Stimulated activated CD4-positive, alpha-beta T cell treated with anti-CD3 and anti-CD28 coated beads, Interleukin-1b, Interleukin-23, amount 100 ng/mL, for 48 hours (primary cell): ENCODE data around the gene TAS1R2.
A peak's percentile ranks its signal among the peaks of the same experiment; 100 is the strongest.
"Not testable (repeated sequence)": the region's sequence is repeated elsewhere in the genome, so short reads cannot be mapped to it uniquely, and the experiment has no call there.

Source experiments
- DNase-seq: peaks from one replicate; pipeline ENCODE4 v3.0.0-alpha.2; 2020

The TAS1R2 gene

GRCh38 chr1:18868354-18868753 is 8.9 kb upstream of the TAS1R2 start:
- no peak for DNase-seq

GRCh38 chr1:18866846-18867245 is 7.4 kb upstream of the TAS1R2 start:
- no peak for DNase-seq

- no peak for DNase-seq
These were observed 6.9 kb upstream of the TAS1R2 start for GRCh38 chr1:18866314-18866713.

- no peak for DNase-seq
These were observed 5.7 kb upstream of the TAS1R2 start for GRCh38 chr1:18865176-18865575.

GRCh38 chr1:18861590-18861989 is 2.1 kb upstream of the TAS1R2 start:
- no peak for DNase-seq

GRCh38 chr1:18861082-18861481 is 1.6 kb upstream of the TAS1R2 start:
- no peak for DNase-seq

GRCh38 chr1:18858070-18858688 is 1.3 kb downstream of the TAS1R2 start:
- no peak for DNase-seq

GRCh38 chr1:18856435-18856834 is 3.0 kb downstream of the TAS1R2 start:
- no peak for DNase-seq

GRCh38 chr1:18855573-18855972 is 3.9 kb downstream of the TAS1R2 start:
- no peak for DNase-seq

GRCh38 chr1:18854331-18855025 is 5.0 kb downstream of the TAS1R2 start:
- DNase-seq: no peak

- no peak for DNase-seq
These were observed 7.0 kb downstream of the TAS1R2 start for GRCh38 chr1:18852501-18852900.

GRCh38 chr1:18849261-18849711 is 10.2 kb downstream of the TAS1R2 start:
- DNase-seq: no peak

GRCh38 chr1:18847723-18848122 is 11.7 kb downstream of the TAS1R2 start:
- not testable (repeated sequence) for DNase-seq

- no peak for DNase-seq
These were observed 19.3 kb downstream of the TAS1R2 start for GRCh38 chr1:18840145-18840544.

GRCh38 chr1:18836654-18837053 is 22.8 kb downstream of the TAS1R2 start:
- DNase-seq: no peak

- DNase-seq: not testable (repeated sequence)
These were observed 27.1 kb downstream of the TAS1R2 start for GRCh38 chr1:18832319-18832718.

- no peak for DNase-seq
These were observed 27.8 kb downstream of the TAS1R2 start for GRCh38 chr1:18831656-18832055.

- no peak for DNase-seq
These were observed 28.9 kb downstream of the TAS1R2 start for GRCh38 chr1:18830596-18830995.

GRCh38 chr1:18829671-18830070 is 29.8 kb downstream of the TAS1R2 start:
- no peak for DNase-seq

GRCh38 chr1:18828224-18828623 is 31.2 kb downstream of the TAS1R2 start:
- DNase-seq: no peak

GRCh38 chr1:18823438-18823837 is 36.0 kb downstream of the TAS1R2 start:
- DNase-seq: no peak

- DNase-seq: peak; percentile 56
These were observed 38.4 kb downstream of the TAS1R2 start for GRCh38 chr1:18820791-18821641.

GRCh38 chr1:18819986-18820790 is 39.3 kb downstream of the TAS1R2 start:
- no peak for DNase-seq
